Loucy (cell line): ENCODE results near the gene IFI30.

Source experiments
- H2AFZ ChIP-seq: fragments of 200-600 bp; sonication (generic); 2 replicates; pipeline ENCODE4 v1.6.0; 2016; ENCODE audit warnings: antibody characterized with exemption, mild to moderate bottlenecking, low read length, moderate library complexity
- H3F3A ChIP-seq: fragments of 200-600 bp; 2 replicates; pipeline ENCODE4 v1.6.0; 2016; ENCODE audit warnings: antibody characterized with exemption, low read depth, mild to moderate bottlenecking
- H3K27me3 ChIP-seq: fragments of 200-600 bp; sonication (generic); 2 replicates; pipeline ENCODE4 v1.6.1; 2014; ENCODE audit warnings: low read length, mild to moderate bottlenecking; ENCODE audit not compliant: insufficient read depth, poor library complexity, severe bottlenecking
- H3K36me3 ChIP-seq: fragments of 200-600 bp; sonication (generic); 2 replicates; pipeline ENCODE4 v1.6.1; 2016; ENCODE audit warnings: low read length; ENCODE audit not compliant: insufficient read depth
- H3K4me1 ChIP-seq: fragments of 200-600 bp; sonication (generic); 2 replicates; pipeline ENCODE4 v1.5.1; 2014; ENCODE audit warnings: low read length, mild to moderate bottlenecking; ENCODE audit not compliant: insufficient read depth, poor library complexity, severe bottlenecking
- H3K4me2 ChIP-seq: fragments of 200-600 bp; sonication (generic); 2 replicates; pipeline ENCODE4 v1.6.0; 2014; ENCODE audit warnings: antibody characterized with exemption, low read length, low read depth, mild to moderate bottlenecking; ENCODE audit not compliant: poor library complexity, severe bottlenecking
- H3K4me3 ChIP-seq: fragments of 200-600 bp; sonication (generic); 2 replicates; pipeline ENCODE4 v1.5.1; 2014; ENCODE audit warnings: low read length, mild to moderate bottlenecking, mixed read lengths; ENCODE audit not compliant: poor library complexity, severe bottlenecking
- H3K79me2 ChIP-seq: fragments of 200-600 bp; sonication (generic); 2 replicates; pipeline ENCODE4 v1.6.1; 2014; ENCODE audit warnings: low read length; ENCODE audit not compliant: insufficient read depth
- H3K9ac ChIP-seq: fragments of 200-600 bp; sonication (generic); 2 replicates; pipeline ENCODE4 v1.6.0; 2014; ENCODE audit warnings: mild to moderate bottlenecking, low read depth, low read length, moderate library complexity; ENCODE audit not compliant: poor library complexity, severe bottlenecking
- H3K9me2 ChIP-seq: fragments of 200-600 bp; sonication (generic); replicated peaks from 2 replicates; pipeline ENCODE4 v1.6.1; 2016; ENCODE audit warnings: low read depth, low read length, mixed read lengths
- H3K9me3 ChIP-seq: fragments of 200-600 bp; sonication (generic); 2 replicates; pipeline ENCODE4 v1.6.1; 2014; ENCODE audit warnings: mild to moderate bottlenecking, antibody characterized with exemption, low read length, low read depth; ENCODE audit not compliant: insufficient read depth
- H4K20me1 ChIP-seq: fragments of 200-600 bp; sonication (generic); 2 replicates; pipeline ENCODE4 v1.6.0; 2014; ENCODE audit warnings: antibody characterized with exemption, low read length, mild to moderate bottlenecking; ENCODE audit not compliant: insufficient read depth, poor library complexity, severe bottlenecking
- CTCF ChIP-seq: fragments of 200-600 bp; sonication (generic); conservative IDR thresholded peaks from 2 replicates; pipeline ENCODE4 v1.5.1; 2014; ENCODE audit warnings: mild to moderate bottlenecking, antibody characterized with exemption, low read length
- EZH2phosphoT487 ChIP-seq: fragments of 200-600 bp; IDR thresholded peaks from 2 replicates; pipeline ENCODE4 v1.6.1; 2018; ENCODE audit warnings: antibody characterized with exemption, mild to moderate bottlenecking, moderate library complexity, borderline replicate concordance

The IFI30 gene

GRCh38 chr19:18214779-18215433, 41.3 kb downstream of the IFI30 start:
- no peak overlapping the region for H3K4me2 ChIP-seq
- no peaks in the 10 kb centered on the region for H3K36me3 ChIP-seq
- H3K9me2 ChIP-seq, result no peaks in the 10 kb centered on the region
- H3F3A ChIP-seq, result no peaks in the 10 kb centered on the region
- H2AFZ ChIP-seq, result no peak overlapping the region
- H3K9me3 ChIP-seq, result no peaks in the 10 kb centered on the region
- H3K79me2 ChIP-seq, result no peaks in the 10 kb centered on the region
- H4K20me1 ChIP-seq, result no peaks in the 10 kb centered on the region
- H3K4me3 ChIP-seq, result no peak overlapping the region
- no peaks in the 10 kb centered on the region for H3K27me3 ChIP-seq
- H3K4me1 ChIP-seq, result no peaks in the 10 kb centered on the region
- H3K9ac ChIP-seq, result no peak overlapping the region
- TF ChIP-seq EZH2phosphoT487 (no peak), CTCF (no peak)

GRCh38 chr19:18216789-18217188, 43.2 kb downstream of the IFI30 start:
- Histone ChIP-seq H3K79me2 (no peaks in the 10 kb centered on the region), H3F3A (no peaks in the 10 kb centered on the region), H3K27me3 (no peaks in the 10 kb centered on the region), H4K20me1 (no peaks in the 10 kb centered on the region), H3K9me3 (no peaks in the 10 kb centered on the region), H3K36me3 (no peaks in the 10 kb centered on the region), H3K9ac (no peak overlapping the region), H2AFZ (no peak overlapping the region), H3K9me2 (no peaks in the 10 kb centered on the region), H3K4me3 (no peak overlapping the region), H3K4me1 (no peaks in the 10 kb centered on the region), H3K4me2 (no peak overlapping the region)
- TF ChIP-seq EZH2phosphoT487, result no peak
- TF ChIP-seq CTCF, result no peak

GRCh38 chr19:18218159-18218558, 44.5 kb downstream of the IFI30 start:
- H3K9ac ChIP-seq, result no peak overlapping the region
- H3K27me3 ChIP-seq, result no peaks in the 10 kb centered on the region
- no peak overlapping the region for H3K4me3 ChIP-seq
- no peak overlapping the region for H2AFZ ChIP-seq
- H3K4me2 ChIP-seq, result no peak overlapping the region
- no peaks in the 10 kb centered on the region for H3K9me3 ChIP-seq
- no peaks in the 10 kb centered on the region for H3K4me1 ChIP-seq
- no peaks in the 10 kb centered on the region for H3K36me3 ChIP-seq
- no peaks in the 10 kb centered on the region for H3K9me2 ChIP-seq
- no peaks in the 10 kb centered on the region for H3K79me2 ChIP-seq
- H3F3A ChIP-seq, result no peaks in the 10 kb centered on the region
- no peak for TF ChIP-seq CTCF
- no peak for TF ChIP-seq EZH2phosphoT487
- H4K20me1 ChIP-seq, result no peaks in the 10 kb centered on the region
